HG03439 (cell line): ENCODE results near the gene SPZ1.
"Not testable (repeated sequence)": the region's sequence is repeated elsewhere in the genome, so short reads cannot be mapped to it uniquely, and the experiment has no call there.

ENCODE experiments used
- ATAC-seq: cut with Tn5 transposase; IDR thresholded peaks from one replicate; pipeline ENCODE4 v1.9.1; 2021; ENCODE audit warnings: mild to moderate bottlenecking, moderate library complexity; ENCODE audit not compliant: unreplicated experiment

Gene SPZ1

DNA sequence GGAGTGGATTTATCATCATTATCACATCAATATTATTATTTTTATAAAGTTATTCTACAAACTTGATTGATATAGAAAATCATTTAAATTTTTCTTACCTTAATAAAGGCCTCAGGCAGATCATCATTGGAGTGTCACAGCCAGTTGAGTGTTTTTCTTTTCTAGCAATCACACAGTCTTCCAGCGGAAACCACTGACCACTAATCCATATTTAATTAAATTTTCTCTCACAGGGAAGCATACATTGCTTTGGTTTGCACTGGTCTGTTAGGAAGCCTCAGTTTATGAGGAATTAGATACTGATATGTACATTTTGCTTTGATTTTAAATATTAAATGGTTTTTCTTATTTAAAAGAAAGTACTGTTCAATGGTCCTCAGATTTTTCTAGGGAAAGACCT is 6.7 kb downstream of the SPZ1 start:
- no peak for ATAC-seq

DNA sequence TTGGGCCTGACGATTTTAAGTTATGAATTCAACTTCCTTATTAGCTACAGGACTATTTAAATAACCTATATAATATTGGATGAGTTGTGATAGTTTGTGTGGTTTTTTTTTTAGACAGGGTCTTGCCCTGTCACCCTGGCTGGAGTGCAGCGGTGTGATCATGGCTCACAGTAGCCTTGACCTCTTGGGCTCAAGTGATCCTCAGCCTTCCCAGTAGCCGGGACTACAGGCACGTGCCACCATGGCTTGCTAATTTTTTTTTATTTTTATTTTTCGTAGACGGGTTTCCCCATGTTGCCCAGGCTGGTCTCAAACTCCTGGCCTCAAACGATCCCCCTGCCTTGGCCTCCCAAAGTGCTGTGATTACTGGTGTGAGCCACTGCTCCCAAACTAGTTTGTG is 17.6 kb downstream of the SPZ1 start:
- no peak for ATAC-seq

DNA sequence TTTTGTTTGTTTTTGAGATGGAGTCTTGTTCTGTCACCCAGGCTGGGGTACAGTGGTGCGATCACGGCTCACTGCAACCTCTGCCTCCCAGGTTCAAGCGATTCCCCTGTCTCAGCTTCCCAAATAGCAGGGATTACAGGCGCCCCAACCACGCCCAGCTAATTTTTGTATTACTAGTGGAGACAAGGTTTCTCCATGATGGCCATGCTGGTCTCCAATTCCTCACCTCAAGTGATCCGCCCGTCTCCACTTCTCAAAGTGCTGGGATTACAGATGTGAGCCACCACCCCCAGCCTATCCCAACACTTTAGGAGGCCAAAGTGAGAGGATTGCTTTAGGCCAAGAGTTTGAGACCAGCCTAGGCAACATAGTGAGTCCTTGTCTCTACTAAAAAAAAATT is 19.3 kb downstream of the SPZ1 start:
- ATAC-seq = no peak

DNA sequence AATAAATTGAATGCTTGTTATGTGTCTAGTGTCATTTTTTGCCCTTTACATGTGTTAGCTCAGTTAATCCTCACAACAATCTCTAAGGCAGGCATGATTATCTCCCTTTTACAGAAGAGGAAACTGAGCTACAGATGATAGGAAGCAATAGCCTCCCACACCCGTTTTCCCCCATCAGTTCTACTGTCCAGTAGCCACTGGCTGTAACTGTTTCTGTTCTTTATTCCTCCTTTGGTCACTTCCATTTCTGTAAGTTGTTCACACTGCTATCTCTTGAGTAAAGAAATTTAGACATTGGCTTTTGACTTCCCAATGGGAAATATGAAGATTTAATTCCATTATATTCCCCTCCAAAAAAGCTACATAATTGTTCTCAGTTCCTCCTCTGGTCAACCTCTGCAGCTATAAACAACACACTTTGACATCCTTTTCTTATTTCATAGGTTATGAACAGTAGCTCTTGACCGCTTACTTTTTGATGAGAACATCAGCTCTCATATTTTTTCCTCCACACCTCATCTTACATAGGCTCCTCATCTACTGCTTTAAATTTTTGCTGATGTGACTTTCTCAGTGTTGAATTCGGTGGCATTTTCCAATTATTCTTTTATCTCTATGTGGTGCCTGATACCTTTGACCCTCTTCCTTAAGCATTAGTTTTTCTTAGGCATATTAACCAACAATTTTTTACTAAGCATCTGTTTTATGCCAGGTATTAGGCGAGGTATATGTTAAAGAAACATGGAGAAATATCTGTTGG is 21.4 kb downstream of the SPZ1 start:
- ATAC-seq = no peak

DNA sequence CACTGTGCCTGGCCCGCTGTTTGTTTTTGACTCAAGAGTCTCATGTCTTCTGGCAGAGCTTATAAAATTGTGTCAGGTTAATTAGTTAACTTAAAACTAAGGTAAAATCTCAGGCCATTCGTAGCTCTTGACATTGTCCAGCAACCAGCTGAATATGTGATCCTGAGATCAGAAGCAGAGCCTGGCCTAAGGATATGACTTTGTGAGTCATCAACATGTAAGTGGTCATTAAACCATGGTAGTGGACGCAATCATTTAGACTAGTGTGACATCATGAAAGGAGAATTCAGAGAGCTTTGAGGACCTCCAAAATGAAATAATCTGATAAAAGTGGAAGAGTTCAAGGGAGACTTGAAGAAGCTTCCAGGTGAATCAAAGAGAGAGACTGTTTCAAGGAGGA is 23.3 kb downstream of the SPZ1 start:
- no peak for ATAC-seq

DNA sequence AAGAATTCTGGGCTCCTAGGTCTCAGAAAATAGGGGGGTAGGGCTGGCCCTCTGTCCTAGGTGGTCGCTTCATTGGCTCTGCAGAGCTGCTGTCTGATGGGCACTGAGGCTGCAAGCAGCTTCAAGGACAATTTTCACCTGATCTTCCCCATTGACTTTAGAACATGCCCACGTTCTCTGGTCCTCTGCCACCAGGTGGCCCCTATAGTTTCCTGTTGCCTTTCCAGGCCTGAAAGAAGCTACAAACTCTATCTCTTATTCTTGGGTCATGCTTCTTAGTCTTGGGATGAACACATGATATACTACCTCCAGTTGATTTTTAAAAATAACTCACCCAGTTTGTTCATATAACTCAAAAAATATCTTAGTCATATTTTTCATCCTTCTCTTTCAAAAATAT is 26.3 kb downstream of the SPZ1 start:
- no peak for ATAC-seq

DNA sequence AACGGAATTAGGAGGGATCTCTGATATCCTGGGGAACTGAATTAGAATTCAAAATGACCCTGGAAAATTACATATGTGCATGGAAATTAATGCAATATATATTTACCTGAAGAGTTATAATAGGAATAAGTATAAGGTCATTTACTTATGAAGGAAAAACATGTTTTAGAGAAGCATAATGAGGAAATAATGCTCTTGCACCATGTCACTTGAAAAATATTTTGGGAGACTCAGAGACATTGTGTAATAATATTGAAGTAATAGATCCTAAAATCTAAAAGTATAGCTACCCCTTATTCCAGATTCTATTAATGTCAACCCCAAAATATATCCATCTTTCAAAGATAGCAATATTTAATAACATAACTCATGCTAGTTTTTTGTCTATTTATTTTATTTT is 28.4 kb downstream of the SPZ1 start:
- no peak for ATAC-seq

DNA sequence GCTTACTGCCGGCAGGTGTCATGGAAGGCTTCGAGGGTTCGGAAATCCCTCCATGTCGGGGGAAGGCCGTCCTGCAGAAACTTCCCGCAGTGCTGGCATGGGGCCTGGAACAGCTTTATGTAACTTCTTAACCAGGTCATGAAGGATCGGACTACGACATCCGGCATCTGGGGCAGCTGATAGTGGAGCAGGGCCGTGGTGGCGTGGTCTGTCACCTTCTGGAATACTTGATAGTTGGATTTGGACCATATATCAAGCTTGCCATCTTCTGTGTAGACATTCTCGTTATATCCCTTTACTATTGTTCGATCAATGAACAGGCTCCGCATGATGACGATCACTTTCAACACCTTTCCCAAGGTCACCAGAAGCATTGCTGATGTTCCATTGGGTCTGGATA is 31.2 kb downstream of the SPZ1 start:
- ATAC-seq = not testable (repeated sequence)

DNA sequence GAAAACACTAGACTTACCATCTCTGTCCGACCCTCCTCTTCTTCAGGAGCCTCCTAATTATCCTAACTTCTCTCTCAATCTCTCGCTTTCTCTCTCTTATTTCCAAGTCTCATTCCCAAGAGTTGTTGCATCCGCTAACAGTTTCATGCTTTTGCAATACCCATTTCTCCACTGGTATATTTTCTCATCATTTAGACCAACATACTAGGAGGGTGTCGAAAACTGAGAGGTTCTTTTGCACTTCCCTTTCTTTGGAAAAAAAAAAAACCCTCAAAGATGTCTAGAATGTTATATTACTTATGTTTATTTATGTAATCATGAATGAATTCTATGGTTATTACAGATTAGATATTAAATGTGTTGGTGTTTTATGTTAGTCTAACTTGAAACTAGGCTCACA is 35.9 kb downstream of the SPZ1 start:
- no peak for ATAC-seq

DNA sequence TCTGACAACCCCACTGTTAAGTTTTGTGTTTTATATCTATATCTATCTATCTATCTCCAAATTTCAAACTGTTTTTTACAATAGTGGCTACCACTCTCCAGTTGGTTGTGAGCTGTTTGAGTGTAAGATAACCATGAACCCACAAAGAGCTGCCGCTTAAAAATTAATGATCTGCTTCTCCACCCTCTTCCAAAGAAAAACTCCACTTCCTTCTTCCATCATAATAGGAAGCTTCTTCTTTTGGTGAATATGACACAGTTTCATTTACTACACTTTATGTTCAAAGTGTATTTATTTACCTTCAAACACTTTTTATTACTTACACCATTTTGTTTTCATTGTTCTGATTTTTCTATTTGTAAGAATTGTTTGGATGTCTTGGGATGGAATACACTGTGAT is 37.9 kb downstream of the SPZ1 start:
- no peak for ATAC-seq

DNA sequence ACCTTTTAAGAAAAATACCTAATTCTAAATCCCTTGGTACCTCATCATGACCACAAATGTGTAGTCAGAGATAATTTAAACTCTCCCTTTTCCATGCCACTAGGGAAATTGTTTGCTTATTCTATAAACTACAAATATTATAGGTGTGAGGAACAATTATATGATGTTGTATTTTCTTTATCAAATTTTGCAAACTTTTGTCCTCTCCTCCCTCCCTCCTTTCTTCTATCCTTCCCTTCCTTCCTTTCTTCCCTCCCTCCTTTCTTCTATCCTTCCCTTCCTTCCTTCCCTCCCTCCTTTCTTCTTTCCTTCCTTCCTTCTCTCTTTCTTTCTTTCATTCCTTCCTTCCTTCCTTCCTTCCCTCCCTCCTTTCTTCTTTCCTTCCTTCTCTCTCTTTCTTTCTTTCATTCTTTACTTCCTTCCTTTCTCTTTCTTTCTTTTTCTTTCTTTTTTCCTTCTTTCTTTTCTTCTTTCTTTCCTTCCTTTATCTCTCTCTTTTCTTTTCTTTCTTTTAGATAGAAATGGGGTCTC is 41.2 kb downstream of the SPZ1 start:
- no peak for ATAC-seq

DNA sequence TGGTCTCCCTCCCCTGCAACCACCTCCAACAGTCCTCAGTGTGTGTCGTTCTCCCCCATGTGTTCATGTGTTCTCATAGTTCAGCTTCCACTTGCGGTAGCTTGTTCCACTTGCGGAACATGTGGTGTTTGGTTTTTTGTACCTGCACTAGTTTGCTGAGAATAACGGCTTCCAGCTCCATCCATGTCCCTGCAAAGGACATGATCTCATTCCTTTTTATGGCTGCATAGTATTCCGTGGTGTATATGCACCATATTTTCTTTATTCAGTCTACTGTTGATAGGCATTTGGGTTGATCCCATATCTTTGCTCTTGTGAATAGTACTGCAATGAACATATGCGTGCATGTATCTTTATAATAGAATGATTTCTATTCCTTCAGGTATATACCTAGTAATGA is 45.1 kb downstream of the SPZ1 start:
- no peak for ATAC-seq

DNA sequence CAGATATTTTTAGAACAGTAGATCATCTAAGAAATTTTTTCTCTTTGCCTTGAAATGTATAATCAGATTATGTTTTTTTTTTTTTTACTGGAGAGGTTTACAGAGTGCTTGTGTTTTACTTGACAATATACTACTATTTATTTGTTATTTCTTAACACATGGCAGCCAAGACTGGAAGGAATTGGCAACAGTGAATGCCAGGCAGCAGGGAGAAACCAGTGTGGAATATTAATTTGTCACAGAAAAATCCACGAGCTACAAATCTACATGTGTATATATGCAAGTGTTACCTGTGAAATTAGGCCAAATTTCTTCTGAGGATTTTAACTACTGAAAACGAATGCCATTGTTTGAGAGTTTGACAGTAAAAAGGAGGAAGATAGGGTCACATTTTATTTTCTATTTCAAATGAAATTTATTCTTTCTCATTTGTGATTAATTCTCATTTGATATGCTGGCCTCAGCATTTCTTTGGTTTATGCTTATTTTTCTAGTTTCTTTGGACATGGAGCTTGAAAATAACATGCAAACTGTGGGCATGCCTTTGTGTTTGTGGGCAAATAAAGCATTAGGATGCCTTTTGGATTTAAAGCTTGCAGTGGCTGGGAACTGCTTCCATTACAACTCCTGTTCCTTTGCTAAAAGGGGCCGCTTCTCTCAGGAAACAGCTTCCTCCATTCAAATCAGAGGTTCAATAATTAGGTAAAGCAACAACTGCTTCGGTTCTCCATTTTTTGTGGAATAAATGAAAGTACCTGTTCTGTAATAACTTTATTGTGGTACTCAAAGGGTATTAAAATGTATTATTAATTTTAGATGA is 49.1 kb downstream of the SPZ1 start:
- no peak for ATAC-seq

DNA sequence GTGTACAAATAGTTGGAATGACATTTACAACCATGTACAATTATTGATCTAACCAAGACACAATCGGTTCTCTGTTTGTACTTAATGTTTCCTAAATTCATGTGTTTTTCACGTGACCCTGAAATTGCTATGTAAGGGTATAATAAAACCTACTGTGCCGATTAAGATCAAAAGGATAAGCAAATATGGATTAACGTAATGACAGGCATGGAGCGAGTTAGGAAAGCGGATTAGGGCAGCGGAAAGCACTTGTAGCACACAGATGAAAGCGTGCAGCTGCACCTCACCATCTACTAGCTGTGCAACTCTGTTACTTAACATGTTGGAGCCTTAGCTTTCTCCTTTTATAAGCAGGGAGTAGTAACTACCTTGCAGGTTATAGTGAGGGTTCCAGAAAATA is 49.7 kb downstream of the SPZ1 start:
- no peak for ATAC-seq

DNA sequence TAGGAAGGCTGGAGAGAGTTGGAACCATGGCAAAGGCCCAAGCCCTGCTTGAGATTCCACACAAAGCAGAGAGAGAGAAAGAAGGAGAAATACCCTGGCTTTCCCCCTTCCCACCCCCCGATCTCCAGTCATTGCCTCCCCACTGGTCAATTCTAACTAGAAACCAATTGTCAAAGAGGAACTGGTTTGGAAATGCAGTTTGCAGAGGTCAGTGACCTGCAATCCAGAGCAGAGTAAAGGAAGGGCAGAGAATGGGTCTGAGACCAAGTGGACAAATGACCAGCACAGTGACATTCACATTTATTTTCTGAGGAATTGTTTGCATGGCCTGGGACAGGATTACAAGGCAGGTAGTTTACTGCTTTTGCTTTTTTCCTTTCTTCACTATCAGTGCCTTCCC is 50.6 kb downstream of the SPZ1 start:
- no peak for ATAC-seq
